H1 (cell line): ENCODE measurements around the gene LPCAT1. TPM values are rescaled to one million over a fixed set of nuclear protein-coding genes. Genes with fewer than 3 reads are reported as not detected.

ENCODE experiments used
- CTCF ChIA-PET: fragments of 300-600 bp; sonication (Branson Sonifier 250); formaldehyde crosslinking; loops from one replicate; lab custom pipeline; 2021; ENCODE audit not compliant: partially characterized antibody; lab: Charles Lee
- POLR2A ChIA-PET: fragments of 300-600 bp; sonication (Branson Sonifier 250); formaldehyde crosslinking; loops from one replicate; lab custom pipeline; 2021; ENCODE audit warnings: inconsistent platforms; ENCODE audit not compliant: partially characterized antibody; lab: Charles Lee
- DNase-seq, 2 experiments: peaks; one replicate each; pipeline versions ENCODE4 v3.0.0 to v3.0.0-alpha.2; 2010 to 2022; ENCODE audit warnings: low spot score in 2 of 2, low read depth in 1 of 2, mixed read lengths in 1 of 2
- FAIRE-seq: peaks from 2 replicates; lab custom pipeline; 2011; peaks lifted over from hg19 to GRCh38; lab: Jason Lieb, UNC
- H2AFZ ChIP-seq: 2 replicates; pipeline ENCODE4 v1.8.1; 2012; ENCODE audit warnings: low read length, inconsistent platforms
- H2AK5ac ChIP-seq: 2 replicates; pipeline ENCODE4 v1.6.1; 2013; ENCODE audit warnings: low read depth, low read length
- H2BK120ac ChIP-seq: replicated peaks from 2 replicates; pipeline ENCODE3; 2013; ENCODE audit warnings: low read depth, low read length, inconsistent platforms
- H2BK12ac ChIP-seq: 2 replicates; pipeline ENCODE4 v1.6.1; 2013; ENCODE audit warnings: low read depth, low read length
- H2BK15ac ChIP-seq: 2 replicates; pipeline ENCODE4 v1.6.1; 2013; ENCODE audit warnings: low read length
- H2BK20ac ChIP-seq: 2 replicates; pipeline ENCODE4 v1.6.1; 2013; ENCODE audit warnings: low read length
- H2BK5ac ChIP-seq: 2 replicates; pipeline ENCODE4 v1.6.1; 2013; ENCODE audit warnings: low read depth, low read length
- H3K14ac ChIP-seq: 2 replicates; pipeline ENCODE4 v1.6.1; 2013; ENCODE audit warnings: inconsistent platforms; ENCODE audit not compliant: insufficient read length
- H3K18ac ChIP-seq: 2 replicates; pipeline ENCODE4 v1.6.1; 2013; ENCODE audit warnings: low read length; ENCODE audit errors: extremely low read depth
- H3K23ac ChIP-seq: 2 replicates; pipeline ENCODE4 v1.6.1; 2013; ENCODE audit warnings: inconsistent platforms; ENCODE audit not compliant: insufficient read length
- H3K23me2 ChIP-seq: 2 replicates; pipeline ENCODE4 v1.6.1; 2013; ENCODE audit warnings: low read depth, low read length
- H3K27ac ChIP-seq: 2 replicates; pipeline ENCODE4 v1.6.1; 2011; ENCODE audit warnings: low read depth, low read length, inconsistent platforms
- H3K27me3 ChIP-seq, 4 experiments: replicated peaks in 1 of 4; 1 replicate in 1 of 4; 2 replicates in 3 of 4; pipeline versions ENCODE4 v1.6.1 to v1.8.1; 2011 to 2013; ENCODE audit warnings: low read length in 3 of 4, mild to moderate bottlenecking in 3 of 4, inconsistent platforms in 2 of 4, mixed read lengths in 2 of 4, moderate library complexity in 1 of 4; ENCODE audit not compliant: control insufficient read depth in 3 of 4, insufficient read depth in 3 of 4; ENCODE audit errors: extremely low read depth in 1 of 4
- H3K36me3 ChIP-seq, 4 experiments: 2 replicates each; pipeline versions ENCODE4 v1.6.1 to v1.8.1; 2011 to 2013; ENCODE audit warnings: mild to moderate bottlenecking in 4 of 4, low read length in 3 of 4, moderate library complexity in 2 of 4, control low read depth in 1 of 4, inconsistent platforms in 1 of 4; ENCODE audit not compliant: insufficient read depth in 4 of 4, control insufficient read depth in 2 of 4
- H3K4ac ChIP-seq: replicated peaks from 2 replicates; pipeline ENCODE3; 2013; ENCODE audit warnings: low read length, low read depth, mixed read lengths, inconsistent platforms; ENCODE audit not compliant: insufficient read length
- H3K4me1 ChIP-seq, 4 experiments: replicated peaks in 1 of 4; 1 replicate in 1 of 4; 2 replicates in 3 of 4; pipeline versions ENCODE4 v1.6.1 to v1.8.1; 2011 to 2013; ENCODE audit warnings: low read length in 3 of 4, inconsistent platforms in 2 of 4, mixed read lengths in 1 of 4; ENCODE audit not compliant: insufficient read depth in 4 of 4, control insufficient read depth in 3 of 4
- H3K4me2 ChIP-seq, 2 experiments: 2 replicates each; pipeline versions ENCODE4 v1.6.1 to v1.8.1; 2011 to 2013; ENCODE audit warnings: low read depth in 2 of 2, low read length in 2 of 2, control low read depth in 1 of 2, inconsistent platforms in 1 of 2, mild to moderate bottlenecking in 1 of 2; ENCODE audit not compliant: insufficient read depth in 1 of 2
- H3K4me3 ChIP-seq, 4 experiments: fragments of 200-600, 300-600 bp in 1 of 4; sonication (generic), shearing (Covaris generic), sonication (Bioruptor Twin) in 1 of 4; 2 replicates each; pipeline versions ENCODE4 v1.5.1 to v1.8.1; 2011 to 2016; ENCODE audit warnings: low read length in 4 of 4, low read depth in 3 of 4, control low read depth in 2 of 4, inconsistent platforms in 2 of 4, mild to moderate bottlenecking in 2 of 4, mixed read lengths in 1 of 4, moderate library complexity in 1 of 4; ENCODE audit not compliant: insufficient read depth in 2 of 4; ENCODE audit errors: extremely low read depth in 1 of 4
- H3K56ac ChIP-seq: replicated peaks from 2 replicates; pipeline ENCODE3; 2013; ENCODE audit warnings: low read depth, mild to moderate bottlenecking, mixed read lengths, low read length, inconsistent platforms; ENCODE audit not compliant: insufficient read length
- H3K79me1 ChIP-seq: 2 replicates; pipeline ENCODE4 v1.6.1; 2013; ENCODE audit warnings: low read depth, low read length, control low read depth
- H3K79me2 ChIP-seq, 2 experiments: 2 replicates each; pipeline versions ENCODE4 v1.6.1 to v1.8.1; 2012 to 2013; ENCODE audit warnings: low read length in 2 of 2, mild to moderate bottlenecking in 2 of 2, inconsistent platforms in 1 of 2; ENCODE audit not compliant: insufficient read depth in 2 of 2, control insufficient read depth in 1 of 2
- H3K9ac ChIP-seq, 4 experiments: replicated peaks in 1 of 4; 1 replicate in 1 of 4; 2 replicates in 3 of 4; pipeline versions ENCODE4 v1.6.1 to v1.8.1; 2011 to 2013; ENCODE audit warnings: low read depth in 3 of 4, low read length in 3 of 4, control low read depth in 2 of 4, mild to moderate bottlenecking in 2 of 4, moderate library complexity in 2 of 4, inconsistent platforms in 1 of 4; ENCODE audit errors: extremely low read depth in 1 of 4
- H3K9me3 ChIP-seq, 2 experiments: 2 replicates each; pipeline versions ENCODE4 v1.6.1 to v1.8.1; 2012 to 2013; ENCODE audit warnings: mild to moderate bottlenecking in 2 of 2, moderate library complexity in 2 of 2, control low read depth in 1 of 2, inconsistent platforms in 1 of 2, low read depth in 1 of 2, low read length in 1 of 2, mixed read lengths in 1 of 2; ENCODE audit not compliant: insufficient read depth in 2 of 2
- H4K20me1 ChIP-seq, 2 experiments: replicated peaks in 1 of 2; 2 replicates each; pipeline versions ENCODE3 to v1.8.1; 2011 to 2013; ENCODE audit warnings: inconsistent platforms in 2 of 2, low read length in 2 of 2, mild to moderate bottlenecking in 1 of 2; ENCODE audit not compliant: insufficient read depth in 2 of 2, control insufficient read depth in 1 of 2
- H4K5ac ChIP-seq: 2 replicates; pipeline ENCODE4 v1.6.1; 2013; ENCODE audit warnings: low read length, low read depth, mixed read lengths, inconsistent platforms; ENCODE audit not compliant: insufficient read length
- H4K8ac ChIP-seq: 2 replicates; pipeline ENCODE4 v1.8.0; 2013; ENCODE audit warnings: mild to moderate bottlenecking, moderate library complexity, low read length, inconsistent platforms; ENCODE audit not compliant: insufficient read depth; ENCODE audit errors: extremely low read depth
- H4K91ac ChIP-seq: replicated peaks from 2 replicates; pipeline ENCODE3; 2013; ENCODE audit warnings: low read length, mixed read lengths, inconsistent platforms; ENCODE audit not compliant: insufficient read length
- BCL11A ChIP-seq, 2 experiments: IDR thresholded peaks; one replicate each; pipeline ENCODE4 v1.6.1; 2011; ENCODE audit warnings: low read depth in 2 of 2, low read length in 2 of 2, mild to moderate bottlenecking in 2 of 2
- CREB1 ChIP-seq: IDR thresholded peaks from 2 replicates; pipeline ENCODE4 v1.6.1; 2012; ENCODE audit warnings: inconsistent platforms
- HDAC6 ChIP-seq: IDR thresholded peaks from one replicate; pipeline ENCODE4 v1.7.1; 2012; ENCODE audit warnings: low read depth, mild to moderate bottlenecking, inconsistent platforms, low read length, moderate library complexity
- MAFK ChIP-seq: IDR thresholded peaks from 2 replicates; pipeline ENCODE4 v1.6.1; 2012; ENCODE audit warnings: low read depth, mild to moderate bottlenecking, improper control_type of control experiment, low read length
- NRF1 ChIP-seq: IDR thresholded peaks from 2 replicates; pipeline ENCODE4 v1.6.1; 2011; ENCODE audit warnings: mild to moderate bottlenecking, low read depth, low read length, improper control_type of control experiment
- RBBP5 ChIP-seq: IDR thresholded peaks from 2 replicates; pipeline ENCODE4 v1.7.1; 2012; ENCODE audit warnings: low read depth, mild to moderate bottlenecking, inconsistent platforms, low read length, moderate library complexity, borderline replicate concordance
- RFX5 ChIP-seq: IDR thresholded peaks from 2 replicates; pipeline ENCODE4 v1.6.1; 2011; ENCODE audit warnings: low read depth, low read length, improper control_type of control experiment, borderline replicate concordance
- SIRT6 ChIP-seq: IDR thresholded peaks from one replicate; pipeline ENCODE4 v1.7.1; 2012; ENCODE audit warnings: low read length, inconsistent platforms
- SRF ChIP-seq: IDR thresholded peaks from 2 replicates; pipeline ENCODE4 v1.6.1; 2011; ENCODE audit warnings: mild to moderate bottlenecking, low read depth, low read length, moderate library complexity
- TAF1 ChIP-seq: IDR thresholded peaks from 2 replicates; pipeline ENCODE4 v1.6.1; 2011; ENCODE audit warnings: mild to moderate bottlenecking, low read depth, low read length
- WGBS, 2 experiments: shearing (Covaris generic) in 1 of 2; methylation state at CpG; one replicate each; pipeline versions ENCODE4 v1.1.6 to v1.1.7; 2013 to 2015; ENCODE audit warnings: low lambda C conversion rate in 2 of 2, mixed read lengths in 2 of 2, inconsistent platforms in 1 of 2, low coverage in 1 of 2, missing lambda C conversion rate in 1 of 2; ENCODE audit not compliant: insufficient replicate concordance in 2 of 2, insufficient coverage in 1 of 2, insufficient read length in 1 of 2; ENCODE audit errors: extremely low coverage in 1 of 2, missing lambda C conversion rate in 1 of 2; 5-methylcytosine and 5-hydroxymethylcytosine counted together
- polyA plus RNA-seq, 7 experiments: library from polyadenylated mRNA; depleted of rRNA in 3 of 7; stranded (reverse) in 5 of 7; unstranded in 2 of 7; fragments of >200 nt in 5 of 7; fragments of 200-250 nt in 2 of 7; gene quantifications; 1 replicate in 5 of 7; 2 replicates in 1 of 7; 4 replicates in 1 of 7; pipeline versions ENCODE4 v1.2.1 to v1.2.3, GENCODE V29; 2011 to 2013; ENCODE audit warnings: missing spikeins in 2 of 7, mixed read lengths in 2 of 7
- total RNA-seq: library from RNA; stranded (reverse); fragmentation: NEBNext Ultra II Directional; extraction: Animal tissue kit (Norgen Biotek cat#: 25700); gene quantifications from 2 replicates; pipeline ENCODE4 v1.2.1, GENCODE V29; 2021
- TF ChIP-seq, protein P1 (sequence below): IDR thresholded peaks from 2 replicates; pipeline ENCODE4 v1.6.1; 2012; ENCODE audit warnings: inconsistent platforms
- TF ChIP-seq, protein P2 (sequence below): IDR thresholded peaks from 2 replicates; pipeline ENCODE4 v1.6.1; 2012; ENCODE audit warnings: low read length, inconsistent platforms

Gene LPCAT1
- total and polyA plus RNA-seq, 2 of the 8 experiments (the other 6 are each of a cell fraction or from before 2014, with no cell fraction given), result 107 to 260 TPM

DNA sequence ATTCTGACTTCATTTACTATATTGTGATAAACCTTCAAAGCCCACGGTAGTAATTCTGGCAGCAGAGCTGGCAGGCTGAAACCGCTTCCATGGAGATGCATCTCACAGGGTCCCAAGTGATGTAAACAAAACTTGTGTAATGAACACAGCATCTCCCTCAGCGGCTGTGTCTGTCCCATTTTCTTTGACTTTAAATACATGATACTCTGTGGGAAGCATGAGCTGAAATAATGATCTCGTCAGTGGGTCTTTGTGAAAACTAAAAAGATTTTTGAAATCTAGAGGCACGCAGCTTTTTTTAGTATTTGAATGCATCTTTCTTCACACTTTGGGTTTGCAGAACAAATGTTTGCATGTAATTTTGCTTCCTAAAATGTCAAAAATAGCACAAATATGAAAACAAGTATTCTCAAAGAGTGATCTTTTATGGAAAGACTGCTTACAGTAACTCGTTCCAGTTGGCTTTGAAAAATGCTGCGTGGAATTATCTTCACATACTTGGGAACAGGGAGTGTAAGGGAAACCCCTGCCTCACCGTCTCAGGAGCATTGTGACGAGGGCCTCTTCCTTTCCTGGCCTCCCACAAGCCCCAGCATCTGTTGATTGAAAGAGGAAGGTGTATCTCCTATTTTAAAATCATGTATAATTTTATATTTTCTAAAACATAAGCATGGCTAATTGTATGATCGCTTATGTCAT lies 18.1 kb upstream of the LPCAT1 start:
- H4K5ac ChIP-seq, result no peak overlapping the region
- no peaks in the 10 kb centered on the region for H3K36me3 ChIP-seq
- no peak for DNase-seq
- no peak overlapping the region for H3K4me3 ChIP-seq
- H3K4me1 ChIP-seq, result no peaks in the 10 kb centered on the region
- H3K27me3 ChIP-seq, result peaks cover 0 to 2% (median under 1%) of the 10 kb centered on the region in 4 experiments; a peak in 2 of 7 replicates
- H2AK5ac ChIP-seq, result no peak overlapping the region
- no peak overlapping the region for H3K9ac ChIP-seq
- CTCF ChIA-PET, result interaction anchor here (0.7 to 1.1 kb wide), 3 partner anchors 9 to 12 kb away, joined by 3 to 4 read pairs (median 3); no protein-coding TSS in a partner anchor
- no peak overlapping the region for H2BK120ac ChIP-seq
- no peak overlapping the region for H3K27ac ChIP-seq
- no peak overlapping the region for H3K18ac ChIP-seq
- H3K14ac ChIP-seq, result no peak overlapping the region
- no peak overlapping the region for H2BK15ac ChIP-seq
- no peak overlapping the region for H3K4ac ChIP-seq
- no peak overlapping the region for H2BK5ac ChIP-seq
- H3K9me3 ChIP-seq, result peaks cover 0 to 5% of the 10 kb centered on the region in 2 experiments; a peak in 2 of 4 replicates
- no peak overlapping the region for H4K8ac ChIP-seq
- 87% methylated on average over 10 of the region's 10 CpGs; no CpG with 5 or more reads in 1 of the 2 experiments for WGBS, 2 experiments
- POLR2A ChIA-PET, result no interaction called here
- no peaks in the 10 kb centered on the region for H3K79me2 ChIP-seq
- no peak overlapping the region for H3K23ac ChIP-seq
- no peaks in the 10 kb centered on the region for H3K79me1 ChIP-seq
- H3K4me2 ChIP-seq, result no peak overlapping the region
- H2AFZ ChIP-seq, result no peak overlapping the region
- H3K23me2 ChIP-seq, result no peaks in the 10 kb centered on the region
- peaks cover 0 to 4% of the 10 kb centered on the region in 2 experiments for H4K20me1 ChIP-seq
- no peak overlapping the region for H3K56ac ChIP-seq
- H2BK12ac ChIP-seq, result no peak overlapping the region
- no peak for FAIRE-seq
- no peak overlapping the region for H2BK20ac ChIP-seq
- no peak overlapping the region for H4K91ac ChIP-seq
- TF ChIP-seq MAFK, result no peak
- TF ChIP-seq SRF, result no peak
- TF ChIP-seq BCL11A (IDR thresholded peaks at IDR 0.05; ENCODE audit: low read depth in 2 of 2, low read length in 2 of 2), result no peak
- no peak for TF ChIP-seq HDAC6
- no peak for TF ChIP-seq SIRT6
- TF ChIP-seq, protein P1, sequence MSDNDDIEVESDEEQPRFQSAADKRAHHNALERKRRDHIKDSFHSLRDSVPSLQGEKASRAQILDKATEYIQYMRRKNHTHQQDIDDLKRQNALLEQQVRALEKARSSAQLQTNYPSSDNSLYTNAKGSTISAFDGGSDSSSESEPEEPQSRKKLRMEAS, result no peak
- no peak for TF ChIP-seq TAF1
- TF ChIP-seq RBBP5, result no peak
- TF ChIP-seq, protein P2, sequence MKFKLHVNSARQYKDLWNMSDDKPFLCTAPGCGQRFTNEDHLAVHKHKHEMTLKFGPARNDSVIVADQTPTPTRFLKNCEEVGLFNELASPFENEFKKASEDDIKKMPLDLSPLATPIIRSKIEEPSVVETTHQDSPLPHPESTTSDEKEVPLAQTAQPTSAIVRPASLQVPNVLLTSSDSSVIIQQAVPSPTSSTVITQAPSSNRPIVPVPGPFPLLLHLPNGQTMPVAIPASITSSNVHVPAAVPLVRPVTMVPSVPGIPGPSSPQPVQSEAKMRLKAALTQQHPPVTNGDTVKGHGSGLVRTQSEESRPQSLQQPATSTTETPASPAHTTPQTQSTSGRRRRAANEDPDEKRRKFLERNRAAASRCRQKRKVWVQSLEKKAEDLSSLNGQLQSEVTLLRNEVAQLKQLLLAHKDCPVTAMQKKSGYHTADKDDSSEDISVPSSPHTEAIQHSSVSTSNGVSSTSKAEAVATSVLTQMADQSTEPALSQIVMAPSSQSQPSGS, result no peak
- no peak for TF ChIP-seq RFX5
- TF ChIP-seq CREB1, result no peak
- no peak for TF ChIP-seq NRF1
